COLO668 (cell line): ENCODE data around the gene NUFIP2.
"Not testable (repeated sequence)": the region's sequence is repeated elsewhere in the genome, so short reads cannot be mapped to it uniquely, and the experiment has no call there.

Experiments
- DNase-seq: peaks from one replicate; lab custom pipeline; 2025; ENCODE audit not compliant: unreplicated experiment; lab: John Stamatoyannopoulos, UW

NUFIP2 gene

GRCh38 chr17:29240968-29241963 is 52.7 kb downstream of the NUFIP2 start:
- DNase-seq, result no peak

- no peak for DNase-seq
These were observed 53.5 kb downstream of the NUFIP2 start for GRCh38 chr17:29240477-29240876.

- no peak for DNase-seq
These were observed 55.7 kb downstream of the NUFIP2 start for GRCh38 chr17:29238133-29238850.

- no peak for DNase-seq
These were observed 56.3 kb downstream of the NUFIP2 start for GRCh38 chr17:29237476-29238132.

- no peak for DNase-seq
These were observed 58.0 kb downstream of the NUFIP2 start for GRCh38 chr17:29235904-29236303.

- DNase-seq, result not testable (repeated sequence)
These were observed 59.0 kb downstream of the NUFIP2 start for GRCh38 chr17:29234972-29235371.

GRCh38 chr17:29233301-29233700 is 60.6 kb downstream of the NUFIP2 start:
- DNase-seq, result no peak

- DNase-seq, result no peak
These were observed 68.6 kb downstream of the NUFIP2 start for GRCh38 chr17:29225396-29225795.

- not testable (repeated sequence) for DNase-seq
These were observed 72.6 kb downstream of the NUFIP2 start for GRCh38 chr17:29221338-29221737.

- peak; percentile 44 for DNase-seq
These were observed 74.4 kb downstream of the NUFIP2 start for GRCh38 chr17:29219378-29220047.

GRCh38 chr17:29216856-29217255 is 77.1 kb downstream of the NUFIP2 start:
- DNase-seq, result no peak

- DNase-seq, result no peak
These were observed 77.8 kb downstream of the NUFIP2 start for GRCh38 chr17:29216181-29216580.

GRCh38 chr17:29215717-29216116 is 78.2 kb downstream of the NUFIP2 start:
- no peak for DNase-seq

- DNase-seq, result no peak
These were observed 78.8 kb downstream of the NUFIP2 start for GRCh38 chr17:29215174-29215573.

GRCh38 chr17:29214215-29215146 is 79.5 kb downstream of the NUFIP2 start:
- no peak for DNase-seq

- DNase-seq, result no peak
These were observed 81.2 kb downstream of the NUFIP2 start for GRCh38 chr17:29212681-29213121.

- DNase-seq, result no peak
These were observed 81.8 kb downstream of the NUFIP2 start for GRCh38 chr17:29212094-29212631.

- DNase-seq, result no peak
These were observed 83.1 kb downstream of the NUFIP2 start for GRCh38 chr17:29210879-29211278.

- DNase-seq, result no peak
These were observed 84.9 kb downstream of the NUFIP2 start for GRCh38 chr17:29209073-29209472.
